ENCODE measurements around the gene ANKRD11. TPM values are rescaled to one million over a fixed set of nuclear protein-coding genes. Genes with fewer than 3 reads are reported as not detected.

ANKRD11 gene
- polyA plus RNA-seq, 1 donor from 2014 or later = 32.5 TPM

DNA sequence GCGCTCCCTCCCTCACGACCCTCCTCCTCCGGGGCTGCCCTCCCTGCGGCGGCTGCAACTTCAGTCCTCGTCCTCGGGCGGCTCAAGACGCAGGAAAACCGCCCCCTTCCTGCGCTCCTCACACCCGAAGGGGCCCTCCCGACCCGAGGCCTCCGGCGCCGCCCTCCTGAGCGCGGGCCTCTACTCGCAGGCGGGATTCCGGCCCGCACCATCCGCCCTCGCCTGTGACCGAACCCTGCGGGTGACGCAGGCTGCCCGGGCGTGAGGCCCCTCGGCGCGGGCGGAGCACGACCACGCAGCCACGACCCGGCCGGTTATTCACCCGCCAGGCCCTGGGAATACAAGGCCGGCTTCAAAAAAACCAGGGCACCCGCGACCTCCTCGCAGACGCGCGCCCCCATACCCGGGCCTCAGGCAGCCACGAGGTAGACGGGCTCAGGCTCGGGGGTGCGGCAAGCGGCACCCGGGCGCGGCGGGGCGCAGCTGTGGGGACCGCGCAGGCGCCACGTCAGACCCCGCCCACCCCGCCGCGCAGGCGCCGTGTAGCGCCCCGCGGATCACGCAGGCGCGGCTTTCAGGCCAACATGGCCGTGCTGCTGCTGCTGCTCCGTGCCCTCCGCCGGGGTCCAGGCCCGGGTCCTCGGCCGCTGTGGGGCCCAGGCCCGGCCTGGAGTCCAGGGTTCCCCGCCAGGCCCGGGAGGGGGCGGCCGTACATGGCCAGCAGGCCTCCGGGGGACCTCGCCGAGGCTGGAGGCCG, 17.7 kb upstream of the ANKRD11 start, which contains the start of gene SPG7:
SPG7 (plus strand) TSS at position 570 of the 757 bp plus-strand sequence; CDS start at position 585, 15 bp downstream.
- Histone ChIP-seq H3K27ac (ENCODE audit: low read length) (peak within 1 kb of the TSS; percentile 87), H3K9me2 (ENCODE audit: insufficient read depth, low read length) (no peaks in the 10 kb centered on the region), H3K79me2 (replicated peaks; ENCODE audit: insufficient read depth, low read length) (peaks cover 27% of the 10 kb centered on the region), H3K36me3 (ENCODE audit: insufficient read depth, low read length) (no peaks in the 10 kb centered on the region), H3K4me3 (ENCODE audit: low read length) (peak within 1 kb of the TSS; percentile 94), H3K27me3 (ENCODE audit: insufficient read depth, low read depth, low read length) (no peaks in the 10 kb centered on the region), H4K20me1 (ENCODE audit: insufficient read depth) (no peaks in the 10 kb centered on the region), H3K9me3 (ENCODE audit: low read length) (no peaks in the 10 kb centered on the region), H3K4me2 (ENCODE audit: low read length) (peak within 1 kb of the TSS; percentile 88), H3F3A (ENCODE audit: insufficient read depth, low read length, poor library complexity, severe bottlenecking) (peaks cover 3% of the 10 kb centered on the region), H3K9ac (ENCODE audit: low read length) (peak within 1 kb of the TSS; percentile 93), H2AFZ (ENCODE audit: low read depth, low read length) (peak within 1 kb of the TSS; percentile 41)
- no peak for TF ChIP-seq EP300 (conservative IDR thresholded peaks at IDR 0.05; ENCODE audit: poor library complexity, severe bottlenecking)
- peak; percentile 97 for TF ChIP-seq MXI1 (conservative IDR thresholded peaks at IDR 0.05; ENCODE audit: poor library complexity, severe bottlenecking)
- no peak for TF ChIP-seq EZH2 (IDR thresholded peaks at IDR 0.05; ENCODE audit: borderline replicate concordance, insufficient read depth, low read length, poor library complexity, severe bottlenecking)
- peak; percentile 75 for TF ChIP-seq TAF1 (IDR thresholded peaks at IDR 0.05; ENCODE audit: low read depth)
- TF ChIP-seq SMC3 (conservative IDR thresholded peaks at IDR 0.05; ENCODE audit: poor library complexity) = peak; percentile 66
- TF ChIP-seq, protein P1, sequence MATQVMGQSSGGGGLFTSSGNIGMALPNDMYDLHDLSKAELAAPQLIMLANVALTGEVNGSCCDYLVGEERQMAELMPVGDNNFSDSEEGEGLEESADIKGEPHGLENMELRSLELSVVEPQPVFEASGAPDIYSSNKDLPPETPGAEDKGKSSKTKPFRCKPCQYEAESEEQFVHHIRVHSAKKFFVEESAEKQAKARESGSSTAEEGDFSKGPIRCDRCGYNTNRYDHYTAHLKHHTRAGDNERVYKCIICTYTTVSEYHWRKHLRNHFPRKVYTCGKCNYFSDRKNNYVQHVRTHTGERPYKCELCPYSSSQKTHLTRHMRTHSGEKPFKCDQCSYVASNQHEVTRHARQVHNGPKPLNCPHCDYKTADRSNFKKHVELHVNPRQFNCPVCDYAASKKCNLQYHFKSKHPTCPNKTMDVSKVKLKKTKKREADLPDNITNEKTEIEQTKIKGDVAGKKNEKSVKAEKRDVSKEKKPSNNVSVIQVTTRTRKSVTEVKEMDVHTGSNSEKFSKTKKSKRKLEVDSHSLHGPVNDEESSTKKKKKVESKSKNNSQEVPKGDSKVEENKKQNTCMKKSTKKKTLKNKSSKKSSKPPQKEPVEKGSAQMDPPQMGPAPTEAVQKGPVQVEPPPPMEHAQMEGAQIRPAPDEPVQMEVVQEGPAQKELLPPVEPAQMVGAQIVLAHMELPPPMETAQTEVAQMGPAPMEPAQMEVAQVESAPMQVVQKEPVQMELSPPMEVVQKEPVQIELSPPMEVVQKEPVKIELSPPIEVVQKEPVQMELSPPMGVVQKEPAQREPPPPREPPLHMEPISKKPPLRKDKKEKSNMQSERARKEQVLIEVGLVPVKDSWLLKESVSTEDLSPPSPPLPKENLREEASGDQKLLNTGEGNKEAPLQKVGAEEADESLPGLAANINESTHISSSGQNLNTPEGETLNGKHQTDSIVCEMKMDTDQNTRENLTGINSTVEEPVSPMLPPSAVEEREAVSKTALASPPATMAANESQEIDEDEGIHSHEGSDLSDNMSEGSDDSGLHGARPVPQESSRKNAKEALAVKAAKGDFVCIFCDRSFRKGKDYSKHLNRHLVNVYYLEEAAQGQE (IDR thresholded peaks at IDR 0.05; ENCODE audit: borderline replicate concordance) = peak; percentile 71
- peak; percentile 91 for TF ChIP-seq POLR2AphosphoS5 (IDR thresholded peaks at IDR 0.05)
- TF ChIP-seq RAD21 (conservative IDR thresholded peaks at IDR 0.05) = peak; percentile 56

GRCh38 chr16:89507214-89507833, 17.0 kb upstream of the ANKRD11 start:
- Histone ChIP-seq H3K27ac (ENCODE audit: low read length) (peak overlapping the region; percentile 87), H4K20me1 (ENCODE audit: insufficient read depth) (no peaks in the 10 kb centered on the region), H3K36me3 (ENCODE audit: insufficient read depth, low read length) (no peaks in the 10 kb centered on the region), H3K27me3 (ENCODE audit: insufficient read depth, low read depth, low read length) (no peaks in the 10 kb centered on the region), H3K9me3 (ENCODE audit: low read length) (no peaks in the 10 kb centered on the region), H3K4me3 (ENCODE audit: low read length) (peak overlapping the region; percentile 94), H3K9me2 (ENCODE audit: insufficient read depth, low read length) (no peaks in the 10 kb centered on the region), H3K4me2 (ENCODE audit: low read length) (peak overlapping the region; percentile 88), H3K9ac (ENCODE audit: low read length) (peak overlapping the region; percentile 93), H3K79me2 (replicated peaks; ENCODE audit: insufficient read depth, low read length) (peaks cover 27% of the 10 kb centered on the region), H3F3A (ENCODE audit: insufficient read depth, low read length, poor library complexity, severe bottlenecking) (peaks cover 3% of the 10 kb centered on the region), H2AFZ (ENCODE audit: low read depth, low read length) (peak overlapping the region; percentile 41)
- TF ChIP-seq, protein P1 (IDR thresholded peaks at IDR 0.05; ENCODE audit: borderline replicate concordance) = no peak
- no peak for TF ChIP-seq TAF1 (IDR thresholded peaks at IDR 0.05; ENCODE audit: low read depth)
- TF ChIP-seq EP300 (conservative IDR thresholded peaks at IDR 0.05; ENCODE audit: poor library complexity, severe bottlenecking) = no peak
- TF ChIP-seq EZH2 (IDR thresholded peaks at IDR 0.05; ENCODE audit: borderline replicate concordance, insufficient read depth, low read length, poor library complexity, severe bottlenecking) = no peak
- TF ChIP-seq SMC3 (conservative IDR thresholded peaks at IDR 0.05; ENCODE audit: poor library complexity) = no peak
- no peak for TF ChIP-seq RAD21 (conservative IDR thresholded peaks at IDR 0.05)
- TF ChIP-seq, protein P2, sequence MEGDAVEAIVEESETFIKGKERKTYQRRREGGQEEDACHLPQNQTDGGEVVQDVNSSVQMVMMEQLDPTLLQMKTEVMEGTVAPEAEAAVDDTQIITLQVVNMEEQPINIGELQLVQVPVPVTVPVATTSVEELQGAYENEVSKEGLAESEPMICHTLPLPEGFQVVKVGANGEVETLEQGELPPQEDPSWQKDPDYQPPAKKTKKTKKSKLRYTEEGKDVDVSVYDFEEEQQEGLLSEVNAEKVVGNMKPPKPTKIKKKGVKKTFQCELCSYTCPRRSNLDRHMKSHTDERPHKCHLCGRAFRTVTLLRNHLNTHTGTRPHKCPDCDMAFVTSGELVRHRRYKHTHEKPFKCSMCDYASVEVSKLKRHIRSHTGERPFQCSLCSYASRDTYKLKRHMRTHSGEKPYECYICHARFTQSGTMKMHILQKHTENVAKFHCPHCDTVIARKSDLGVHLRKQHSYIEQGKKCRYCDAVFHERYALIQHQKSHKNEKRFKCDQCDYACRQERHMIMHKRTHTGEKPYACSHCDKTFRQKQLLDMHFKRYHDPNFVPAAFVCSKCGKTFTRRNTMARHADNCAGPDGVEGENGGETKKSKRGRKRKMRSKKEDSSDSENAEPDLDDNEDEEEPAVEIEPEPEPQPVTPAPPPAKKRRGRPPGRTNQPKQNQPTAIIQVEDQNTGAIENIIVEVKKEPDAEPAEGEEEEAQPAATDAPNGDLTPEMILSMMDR (IDR thresholded peaks at IDR 0.05; ENCODE audit: poor library complexity, severe bottlenecking) = no peak
- TF ChIP-seq POLR2AphosphoS5 (IDR thresholded peaks at IDR 0.05) = no peak
- no peak for TF ChIP-seq MXI1 (conservative IDR thresholded peaks at IDR 0.05; ENCODE audit: poor library complexity, severe bottlenecking)
